GM12878 (cell line): Measurements from ENCODE around the gene PLAAT5. TPM values are rescaled to one million over a fixed set of nuclear protein-coding genes. Genes with fewer than 3 reads are reported as not detected.

Experiments
- ATAC-seq: fragments of 200-7000 bp; cut with Tn5 transposase; 3 replicates; pipeline ENCODE4 v1.9.1; 2020; ENCODE audit warnings: mild to moderate bottlenecking, moderate library complexity
- BruUV-seq: library from RNA; stranded (reverse); fragments of 400-500 nt; replicated peaks from 2 replicates; lab custom pipeline; 2021; lab: Mats Ljungman, UMichigan
- CTCF ChIA-PET: fragments of 300-600 bp; sonication (Branson Sonifier 250); formaldehyde crosslinking; extraction: SDS; loops from one replicate; lab custom pipeline; 2021; ENCODE audit warnings: inconsistent platforms; lab: Yijun Ruan, JAX
- POLR2A ChIA-PET: fragments of 350-600 bp; formaldehyde crosslinking; extraction: SDS; loops from one replicate; lab custom pipeline; 2021; ENCODE audit warnings: inconsistent platforms; lab: Charles Lee
- RAD21 ChIA-PET: fragments of 300-600 bp; sonication (Branson Sonifier 250); formaldehyde crosslinking; loops from one replicate; lab custom pipeline; 2023; ENCODE audit warnings: antibody characterized with exemption; ENCODE audit not compliant: unreplicated experiment; lab: Charles Lee
- SMC1A ChIA-PET: fragments of 300-600 bp; sonication (Branson Sonifier 250); formaldehyde crosslinking; loops from one replicate; lab custom pipeline; 2023; ENCODE audit not compliant: unreplicated experiment, uncharacterized antibody; lab: Charles Lee
- DNase-seq: peaks from one replicate; pipeline ENCODE4 v3.0.0-alpha.2; 2011; ENCODE audit warnings: low read depth, low spot score
- FAIRE-seq: peaks from 3 replicates; lab custom pipeline; 2011; peaks lifted over from hg19 to GRCh38; lab: Jason Lieb, UNC
- H2AFZ ChIP-seq: 2 replicates; pipeline ENCODE4 v1.6.0; 2011; ENCODE audit warnings: low read depth, low read length, control low read depth; ENCODE audit not compliant: control insufficient read depth
- H3K27ac ChIP-seq: 2 replicates; pipeline ENCODE4 v1.5.1; 2011; ENCODE audit warnings: control low read depth; ENCODE audit not compliant: control insufficient read depth, insufficient read depth
- H3K27me3 ChIP-seq, 2 experiments: replicated peaks in 1 of 2; 2 replicates each; pipeline versions ENCODE4 v1.6.0 to v1.6.1; 2011; ENCODE audit warnings: low read length in 1 of 2; ENCODE audit not compliant: control insufficient read depth in 2 of 2, insufficient read depth in 2 of 2
- H3K36me3 ChIP-seq, 2 experiments: 2 replicates each; pipeline ENCODE4 v1.5.1; 2011; ENCODE audit warnings: low read length in 1 of 2; ENCODE audit not compliant: control insufficient read depth in 2 of 2, insufficient read depth in 2 of 2
- H3K4me1 ChIP-seq: 2 replicates; pipeline ENCODE4 v1.6.1; 2011; ENCODE audit warnings: mild to moderate bottlenecking, low read length, moderate library complexity, mixed read lengths; ENCODE audit not compliant: control insufficient read depth, insufficient read depth
- H3K4me2 ChIP-seq: 2 replicates; pipeline ENCODE4 v1.6.0; 2011; ENCODE audit warnings: control low read depth; ENCODE audit not compliant: control insufficient read depth, insufficient read depth
- H3K4me3 ChIP-seq: fragments of 200-600 bp; sonication (generic); 2 replicates; pipeline ENCODE4 v1.5.1; 2016
- H3K79me2 ChIP-seq: 2 replicates; pipeline ENCODE4 v1.6.0; 2011; ENCODE audit warnings: low read length; ENCODE audit not compliant: control insufficient read depth, insufficient read depth
- H3K9ac ChIP-seq: 2 replicates; pipeline ENCODE4 v1.8.0; 2011; ENCODE audit warnings: low read length, control low read depth, mixed read lengths; ENCODE audit not compliant: control insufficient read depth, insufficient read depth
- H3K9me3 ChIP-seq: replicated peaks from 3 replicates; pipeline ENCODE4 v1.5.1; 2011; ENCODE audit warnings: mild to moderate bottlenecking, low read length; ENCODE audit not compliant: control insufficient read depth, insufficient read depth
- H4K20me1 ChIP-seq: 2 replicates; pipeline ENCODE4 v1.6.0; 2011; ENCODE audit not compliant: control insufficient read depth, insufficient read depth
- CTCF ChIP-seq, 3 experiments: IDR thresholded peaks in 2 of 3; conservative IDR thresholded peaks in 1 of 3; 2 replicates each; pipeline ENCODE4 v1.5.1; 2011; ENCODE audit warnings: low read depth in 3 of 3, low read length in 3 of 3, mild to moderate bottlenecking in 3 of 3, control low read depth in 2 of 3, moderate library complexity in 2 of 3, inconsistent platforms in 1 of 3, mixed read lengths in 1 of 3; ENCODE audit not compliant: control insufficient read depth in 2 of 3, insufficient read depth in 1 of 3; ENCODE audit errors: extremely low read depth in 1 of 3
- ELK1 ChIP-seq: IDR thresholded peaks from 2 replicates; pipeline ENCODE4 v1.6.1; 2012; ENCODE audit warnings: low read depth, low read length, improper control_type of control experiment
- FOXK2 ChIP-seq: fragments of 450-650 bp; IDR thresholded peaks from 2 replicates; pipeline ENCODE4 v1.6.1; 2017; ENCODE audit warnings: mild to moderate bottlenecking, moderate library complexity
- PAX5 ChIP-seq: IDR thresholded peaks from 2 replicates; pipeline ENCODE4 v1.6.1; 2011; ENCODE audit warnings: low read depth, low read length, borderline replicate concordance
- POLR2AphosphoS5 ChIP-seq: IDR thresholded peaks from 2 replicates; pipeline ENCODE4 v1.6.1; 2011; ENCODE audit warnings: mild to moderate bottlenecking, low read length, inconsistent platforms
- STAT1 ChIP-seq: fragments of 450-650 bp; conservative IDR thresholded peaks from 2 replicates; pipeline ENCODE4 v1.6.1; 2014; ENCODE audit warnings: antibody characterized with exemption, mild to moderate bottlenecking
- TARDBP ChIP-seq: IDR thresholded peaks from 2 replicates; pipeline ENCODE4 v1.6.1; 2016; ENCODE audit warnings: borderline replicate concordance
- ZBTB33 ChIP-seq: fragments of 450-650 bp; IDR thresholded peaks from 2 replicates; pipeline ENCODE4 v1.6.1; 2017; ENCODE audit warnings: mild to moderate bottlenecking
- WGBS: methylation state at CpG from one replicate; pipeline ENCODE4 v1.1.6; 2016; ENCODE audit warnings: low lambda C conversion rate; ENCODE audit not compliant: insufficient replicate concordance, insufficient coverage; ENCODE audit errors: missing lambda C conversion rate; 5-methylcytosine and 5-hydroxymethylcytosine counted together
- in situ Hi-C: fragments of 300-500 bp; cut with MboI; formaldehyde crosslinking; loops from 9 replicates; pipeline ENCODE4 v1.14.3; 2018; ENCODE audit warnings: mixed read lengths
- intact Hi-C: fragments of 100-400 bp; cut with micrococcal nuclease; formaldehyde crosslinking; loops from one replicate; pipeline ENCODE4 v1.14.2; 2022; ENCODE audit not compliant: unreplicated experiment
- polyA plus RNA-seq, 11 experiments: library from polyadenylated mRNA; depleted of rRNA in 4 of 11; unstranded in 6 of 11; stranded (reverse) in 5 of 11; fragments of >200 nt; fragmentation: Nextera tagmentation in 4 of 11; fragmentation: Illumina TruSeq in 1 of 11; extraction: Ambion mirVana in 4 of 11; extraction: Trizol in 1 of 11; gene quantifications; 1 replicate in 1 of 11; 2 replicates in 10 of 11; pipeline versions ENCODE4 v1.2.1 to v1.2.3, GENCODE V29; 2011 to 2016; ENCODE audit warnings: inconsistent platforms in 2 of 11, missing spikeins in 2 of 11, low read depth in 1 of 11
- total RNA-seq, 4 experiments: library from RNA; depleted of rRNA in 3 of 4; stranded (reverse); fragments of >200 nt in 3 of 4; fragmentation: Illumina TruSeq in 1 of 4; extraction: Trizol in 1 of 4; gene quantifications; 2 replicates each; pipeline versions ENCODE4 v1.2.1 to v1.2.3, GENCODE V29; 2013 to 2021

PLAAT5 gene
- total and polyA plus RNA-seq, 10 of the 15 experiments (the other 5 are each of a cell fraction or from before 2014, with no cell fraction given): not detected

- TF ChIP-seq STAT1 (no peak), CTCF (IDR thresholded peaks at IDR 0.05 in 2 of 3, conservative IDR thresholded peaks at IDR 0.05 in 1 of 3; ENCODE audit: control insufficient read depth in 2 of 3, extremely low read depth in 1 of 3, insufficient read depth in 1 of 3, low read depth in 3 of 3, low read length in 3 of 3) (no peak), ELK1 (no peak), POLR2AphosphoS5 (no peak), PAX5 (no peak)
These were observed 14.3 kb downstream of the PLAAT5 start (continued) for GRCh38 chr11:63476618-63477017.

- no peaks in the 10 kb centered on the region for H3K36me3 ChIP-seq
- no peaks in the 10 kb centered on the region for H3K9me3 ChIP-seq
- TF ChIP-seq ZBTB33 (no peak), TARDBP (no peak), FOXK2 (no peak)
- in situ Hi-C loops: no loop called here
- ATAC-seq: no peak
- H3K4me3 ChIP-seq: no peak overlapping the region
- no peaks in the 10 kb centered on the region for H3K27me3 ChIP-seq
- FAIRE-seq: no peak
- no peak overlapping the region for H2AFZ ChIP-seq
- H4K20me1 ChIP-seq: no peaks in the 10 kb centered on the region
- H3K4me1 ChIP-seq: no peaks in the 10 kb centered on the region
- BruUV-seq: no TSS peak
- H3K27ac ChIP-seq: no peak overlapping the region
- ChIA-PET POLR2A (no interaction called here), CTCF (no interaction called here), RAD21 (no interaction called here), SMC1A (no interaction called here)
- intact Hi-C loops: no loop called here
- no peak overlapping the region for H3K9ac ChIP-seq
- WGBS: 31% methylated on average over 3 of the region's 3 CpGs
- no peak for DNase-seq
- no peaks in the 10 kb centered on the region for H3K79me2 ChIP-seq
- no peak overlapping the region for H3K4me2 ChIP-seq
These were observed 18.6 kb downstream of the PLAAT5 start for GRCh38 chr11:63472372-63472771.
